ENCODE measurements around the gene SH3RF2. TPM values are rescaled to one million over a fixed set of nuclear protein-coding genes. Genes with fewer than 3 reads are reported as not detected.

Gene SH3RF2
- total and polyA plus RNA-seq, 2 experiments from 2014 or later, result 35.1 to 35.4 TPM

- H3K79me2 ChIP-seq, result no peaks in the 10 kb centered on the region
- H3K4me3 ChIP-seq, result no peak overlapping the region
- DNase-seq (ENCODE audit: low spot score), result no peak
- H3K27ac ChIP-seq, result no peak overlapping the region
- no peaks in the 10 kb centered on the region for H3K9me2 ChIP-seq (replicated peaks; ENCODE audit: insufficient read depth)
- no peaks in the 10 kb centered on the region for H4K20me1 ChIP-seq (ENCODE audit: insufficient read depth, poor library complexity, severe bottlenecking)
- no peak overlapping the region for H2AFZ ChIP-seq
- no peaks in the 10 kb centered on the region for H3K36me3 ChIP-seq (replicated peaks; ENCODE audit: insufficient read depth, low read depth)
- no peak overlapping the region for H3K4me2 ChIP-seq
- no peaks in the 10 kb centered on the region for H3K27me3 ChIP-seq
- 93% methylated on average over 9 of the region's 9 CpGs for WGBS (ENCODE audit: low lambda C conversion rate, missing lambda C conversion rate)
- H3K9me3 ChIP-seq (ENCODE audit: low read depth), result no peaks in the 10 kb centered on the region
- H3K4me1 ChIP-seq (ENCODE audit: insufficient read depth), result no peaks in the 10 kb centered on the region
- TF ChIP-seq, protein P1, sequence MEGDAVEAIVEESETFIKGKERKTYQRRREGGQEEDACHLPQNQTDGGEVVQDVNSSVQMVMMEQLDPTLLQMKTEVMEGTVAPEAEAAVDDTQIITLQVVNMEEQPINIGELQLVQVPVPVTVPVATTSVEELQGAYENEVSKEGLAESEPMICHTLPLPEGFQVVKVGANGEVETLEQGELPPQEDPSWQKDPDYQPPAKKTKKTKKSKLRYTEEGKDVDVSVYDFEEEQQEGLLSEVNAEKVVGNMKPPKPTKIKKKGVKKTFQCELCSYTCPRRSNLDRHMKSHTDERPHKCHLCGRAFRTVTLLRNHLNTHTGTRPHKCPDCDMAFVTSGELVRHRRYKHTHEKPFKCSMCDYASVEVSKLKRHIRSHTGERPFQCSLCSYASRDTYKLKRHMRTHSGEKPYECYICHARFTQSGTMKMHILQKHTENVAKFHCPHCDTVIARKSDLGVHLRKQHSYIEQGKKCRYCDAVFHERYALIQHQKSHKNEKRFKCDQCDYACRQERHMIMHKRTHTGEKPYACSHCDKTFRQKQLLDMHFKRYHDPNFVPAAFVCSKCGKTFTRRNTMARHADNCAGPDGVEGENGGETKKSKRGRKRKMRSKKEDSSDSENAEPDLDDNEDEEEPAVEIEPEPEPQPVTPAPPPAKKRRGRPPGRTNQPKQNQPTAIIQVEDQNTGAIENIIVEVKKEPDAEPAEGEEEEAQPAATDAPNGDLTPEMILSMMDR (IDR thresholded peaks at IDR 0.05; ENCODE audit: poor library complexity), result no peak
- no peak for TF ChIP-seq EZH2 (IDR thresholded peaks at IDR 0.05; ENCODE audit: borderline replicate concordance)
- no peak for TF ChIP-seq EZH2phosphoT487 (IDR thresholded peaks at IDR 0.05; ENCODE audit: low read depth, severe bottlenecking, unreplicated experiment)
These were observed 131.8 kb downstream of the SH3RF2 start for GRCh38 chr5:146068206-146068605.

DNA sequence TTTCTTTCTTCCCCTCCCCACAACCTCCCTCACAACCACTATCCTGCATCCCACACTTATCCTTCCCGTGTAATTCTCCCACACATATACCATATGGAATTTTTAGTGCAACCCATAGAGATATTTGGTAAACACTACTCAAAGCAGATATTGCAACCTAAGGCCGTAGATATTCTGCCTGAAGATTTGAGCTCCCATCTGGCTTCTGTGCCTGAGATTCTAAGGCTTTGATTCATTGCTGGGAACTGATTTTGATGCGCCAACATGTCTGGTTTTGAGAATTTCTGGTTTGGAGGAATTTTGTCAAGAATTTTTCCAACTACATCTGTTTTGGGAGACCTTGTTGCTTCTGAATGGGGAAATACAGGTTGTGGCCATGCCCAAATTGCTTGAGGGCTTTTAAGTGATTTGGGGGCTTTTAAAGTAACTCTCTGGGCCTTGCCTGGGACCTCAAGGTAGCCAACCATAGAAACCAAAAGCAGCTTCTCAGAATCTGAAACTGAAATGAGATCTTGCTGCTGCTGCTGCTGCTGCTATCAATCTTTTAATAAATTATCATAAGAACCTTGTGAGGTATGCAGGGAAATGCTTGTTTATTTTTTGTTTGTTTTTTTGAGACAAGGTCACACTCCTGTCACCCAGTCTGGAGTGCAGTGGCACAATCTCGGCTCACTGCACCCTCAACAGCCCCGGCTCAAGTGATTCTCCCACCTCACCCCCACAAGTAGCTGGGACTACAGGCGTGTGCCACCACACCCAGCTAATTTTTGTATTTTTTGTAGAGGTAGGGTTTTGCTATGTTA, 132.8 kb downstream of the SH3RF2 start:
- TF ChIP-seq EZH2phosphoT487 (IDR thresholded peaks at IDR 0.05; ENCODE audit: low read depth, severe bottlenecking, unreplicated experiment) (no peak), EZH2 (IDR thresholded peaks at IDR 0.05; ENCODE audit: borderline replicate concordance) (no peak)
- TF ChIP-seq, protein P1 (IDR thresholded peaks at IDR 0.05; ENCODE audit: poor library complexity), result no peak
- Histone ChIP-seq H4K20me1 (ENCODE audit: insufficient read depth, poor library complexity, severe bottlenecking) (no peaks in the 10 kb centered on the region), H3K79me2 (no peaks in the 10 kb centered on the region), H3K4me3 (no peak overlapping the region), H3K27ac (no peak overlapping the region), H3K4me1 (ENCODE audit: insufficient read depth) (no peaks in the 10 kb centered on the region), H3K4me2 (no peak overlapping the region), H3K36me3 (replicated peaks; ENCODE audit: insufficient read depth, low read depth) (no peaks in the 10 kb centered on the region), H2AFZ (no peak overlapping the region), H3K27me3 (no peaks in the 10 kb centered on the region), H3K9me2 (replicated peaks; ENCODE audit: insufficient read depth) (no peaks in the 10 kb centered on the region), H3K9me3 (ENCODE audit: low read depth) (no peaks in the 10 kb centered on the region)
- no peak for DNase-seq (ENCODE audit: low spot score)
- 96% methylated on average over 6 of the region's 6 CpGs for WGBS (ENCODE audit: low lambda C conversion rate, missing lambda C conversion rate)

- Histone ChIP-seq H3K4me3 (no peak overlapping the region), H3K4me2 (no peak overlapping the region), H3K27me3 (no peaks in the 10 kb centered on the region), H3K9me3 (ENCODE audit: low read depth) (no peaks in the 10 kb centered on the region), H2AFZ (no peak overlapping the region), H3K4me1 (ENCODE audit: insufficient read depth) (no peaks in the 10 kb centered on the region), H3K36me3 (replicated peaks; ENCODE audit: insufficient read depth, low read depth) (no peaks in the 10 kb centered on the region), H4K20me1 (ENCODE audit: insufficient read depth, poor library complexity, severe bottlenecking) (no peaks in the 10 kb centered on the region), H3K9me2 (replicated peaks; ENCODE audit: insufficient read depth) (no peaks in the 10 kb centered on the region), H3K79me2 (no peaks in the 10 kb centered on the region), H3K27ac (no peak overlapping the region)
- no peak for DNase-seq (ENCODE audit: low spot score)
- TF ChIP-seq EZH2 (IDR thresholded peaks at IDR 0.05; ENCODE audit: borderline replicate concordance) (no peak), EZH2phosphoT487 (IDR thresholded peaks at IDR 0.05; ENCODE audit: low read depth, severe bottlenecking, unreplicated experiment) (no peak)
- TF ChIP-seq, protein P1 (IDR thresholded peaks at IDR 0.05; ENCODE audit: poor library complexity), result no peak
- WGBS (ENCODE audit: low lambda C conversion rate, missing lambda C conversion rate), result 100% methylated on average over 2 of the region's 2 CpGs
These were observed 133.4 kb downstream of the SH3RF2 start for GRCh38 chr5:146069780-146070099.
